SKM-1 (cell line): ENCODE results near the gene SLC6A18.

ENCODE experiments used
- DNase-seq: peaks from one replicate; lab custom pipeline; 2025; ENCODE audit not compliant: unreplicated experiment; lab: John Stamatoyannopoulos, UW

The SLC6A18 gene

GRCh38 chr5:1225081-1225480, at the start of gene SLC6A18:
Gene SLC6A18, plus strand, starts transcription at chr5:1225381. Its CDS starts 97 bp downstream, at chr5:1225478.
- DNase-seq: no peak

GRCh38 chr5:1175801-1176472, 49.2 kb upstream of the SLC6A18 start:
- DNase-seq: no peak

GRCh38 chr5:1176473-1177391, 48.4 kb upstream of the SLC6A18 start:
- DNase-seq: no peak

GRCh38 chr5:1177826-1178528, 47.2 kb upstream of the SLC6A18 start:
- no peak for DNase-seq

- DNase-seq: no peak
These were observed 46.4 kb upstream of the SLC6A18 start for GRCh38 chr5:1178529-1179382.

GRCh38 chr5:1179383-1179715, 45.8 kb upstream of the SLC6A18 start:
- no peak for DNase-seq

- no peak for DNase-seq
These were observed 45.1 kb upstream of the SLC6A18 start for GRCh38 chr5:1180096-1180495.

GRCh38 chr5:1180841-1181271, 44.3 kb upstream of the SLC6A18 start:
- DNase-seq: no peak

- no peak for DNase-seq
These were observed 43.5 kb upstream of the SLC6A18 start for GRCh38 chr5:1181451-1182359.

- no peak for DNase-seq
These were observed 42.9 kb upstream of the SLC6A18 start for GRCh38 chr5:1182360-1182632.

GRCh38 chr5:1182633-1183423, 42.4 kb upstream of the SLC6A18 start:
- no peak for DNase-seq

GRCh38 chr5:1183424-1184162, 41.6 kb upstream of the SLC6A18 start:
- no peak for DNase-seq

GRCh38 chr5:1184163-1184470, 41.1 kb upstream of the SLC6A18 start:
- no peak for DNase-seq

GRCh38 chr5:1184481-1184880, 40.7 kb upstream of the SLC6A18 start:
- DNase-seq: no peak

- no peak for DNase-seq
These were observed 40.0 kb upstream of the SLC6A18 start for GRCh38 chr5:1185038-1185627.

- no peak for DNase-seq
These were observed 39.4 kb upstream of the SLC6A18 start for GRCh38 chr5:1185629-1186350.

- no peak for DNase-seq
These were observed 38.6 kb upstream of the SLC6A18 start for GRCh38 chr5:1186351-1187233.
